Fibroblast of lung (primary cell): ENCODE results near the gene IPO11. TPM values are rescaled to one million over a fixed set of nuclear protein-coding genes. Genes with fewer than 3 reads are reported as not detected.

Experiments
- DNase-seq, 2 donors: peaks; one replicate each; pipeline versions ENCODE4 v3.0.0 to v3.0.0-alpha.2; 2010; ENCODE audit warnings: low read depth in 2 of 2
- H2AFZ ChIP-seq: 2 replicates; pipeline ENCODE4 v1.5.1; 2012; ENCODE audit warnings: low read length, control low read depth, inconsistent platforms
- H3K27ac ChIP-seq: 2 replicates; pipeline ENCODE4 v1.5.1; 2011; ENCODE audit warnings: low read length, control low read depth; ENCODE audit not compliant: insufficient read depth
- H3K27me3 ChIP-seq: 2 replicates; pipeline ENCODE4 v1.5.1; 2011; ENCODE audit warnings: mild to moderate bottlenecking, low read length; ENCODE audit not compliant: control insufficient read depth, insufficient read depth
- H3K36me3 ChIP-seq: 2 replicates; pipeline ENCODE4 v1.5.1; 2011; ENCODE audit warnings: low read length; ENCODE audit not compliant: control insufficient read depth, insufficient read depth
- H3K4me1 ChIP-seq: 2 replicates; pipeline ENCODE4 v1.5.1; 2011; ENCODE audit warnings: low read length; ENCODE audit not compliant: control insufficient read depth, insufficient read depth; ENCODE audit errors: extremely low read depth
- H3K4me2 ChIP-seq: 2 replicates; pipeline ENCODE4 v1.5.1; 2011; ENCODE audit warnings: low read length, control low read depth; ENCODE audit not compliant: insufficient read depth; ENCODE audit errors: extremely low read depth
- H3K4me3 ChIP-seq, 4 experiments: fragments of 200-600 bp in 1 of 4; sonication (generic) in 1 of 4; replicated peaks in 1 of 4; 2 replicates each; pipeline ENCODE4 v1.5.1; 2011 to 2016; ENCODE audit warnings: low read length in 4 of 4, low read depth in 3 of 4, mild to moderate bottlenecking in 3 of 4, control low read depth in 2 of 4, inconsistent platforms in 1 of 4, mixed read lengths in 1 of 4; ENCODE audit not compliant: insufficient read depth in 1 of 4; ENCODE audit errors: control extremely low read depth in 1 of 4
- H3K79me2 ChIP-seq: 2 replicates; pipeline ENCODE4 v1.5.1; 2012; ENCODE audit warnings: mild to moderate bottlenecking, low read length, inconsistent platforms; ENCODE audit not compliant: control insufficient read depth, insufficient read depth
- H3K9ac ChIP-seq: 2 replicates; pipeline ENCODE4 v1.5.1; 2011; ENCODE audit warnings: mild to moderate bottlenecking, low read length, control low read depth; ENCODE audit not compliant: insufficient read depth
- H3K9me3 ChIP-seq: 2 replicates; pipeline ENCODE4 v1.5.1; 2012; ENCODE audit warnings: low read depth, low read length; ENCODE audit not compliant: control insufficient read depth, insufficient read depth
- H4K20me1 ChIP-seq: 2 replicates; pipeline ENCODE4 v1.5.1; 2011; ENCODE audit warnings: low read length; ENCODE audit not compliant: control insufficient read depth, insufficient read depth; ENCODE audit errors: extremely low read depth
- EZH2 ChIP-seq: IDR thresholded peaks from 2 replicates; pipeline ENCODE4 v1.5.1; 2012; ENCODE audit warnings: low read length, control low read depth, mild to moderate bottlenecking; ENCODE audit errors: missing control alignments
- polyA plus RNA-seq, 2 donors: library from polyadenylated mRNA; depleted of rRNA in 1 of 2; stranded (reverse) in 1 of 2; unstranded in 1 of 2; fragments of >200 nt; gene quantifications; 2 replicates each; pipeline ENCODE4 v1.2.1, GENCODE V29; 2011 to 2012; ENCODE audit warnings: missing spikeins in 1 of 2
- total RNA-seq: library from RNA; depleted of rRNA; stranded (reverse); fragments of >200 nt; gene quantifications from 2 replicates; pipeline ENCODE4 v1.2.1, GENCODE V29; 2014
- TF ChIP-seq, protein P1 (sequence below), 2 donors: IDR thresholded peaks in 1 of 2; conservative IDR thresholded peaks in 1 of 2; 1 replicate in 1 of 2; 2 replicates in 1 of 2; pipeline ENCODE4 v1.5.1; 2011 to 2012; ENCODE audit warnings: low read length in 2 of 2, control low read depth in 1 of 2, inconsistent platforms in 1 of 2, low read depth in 1 of 2, mild to moderate bottlenecking in 1 of 2

Gene IPO11
- total and polyA plus RNA-seq, 2 donors (not counting 1 experiment from before 2014, with no cell fraction given): 19.9 to 28.2 TPM

DNA sequence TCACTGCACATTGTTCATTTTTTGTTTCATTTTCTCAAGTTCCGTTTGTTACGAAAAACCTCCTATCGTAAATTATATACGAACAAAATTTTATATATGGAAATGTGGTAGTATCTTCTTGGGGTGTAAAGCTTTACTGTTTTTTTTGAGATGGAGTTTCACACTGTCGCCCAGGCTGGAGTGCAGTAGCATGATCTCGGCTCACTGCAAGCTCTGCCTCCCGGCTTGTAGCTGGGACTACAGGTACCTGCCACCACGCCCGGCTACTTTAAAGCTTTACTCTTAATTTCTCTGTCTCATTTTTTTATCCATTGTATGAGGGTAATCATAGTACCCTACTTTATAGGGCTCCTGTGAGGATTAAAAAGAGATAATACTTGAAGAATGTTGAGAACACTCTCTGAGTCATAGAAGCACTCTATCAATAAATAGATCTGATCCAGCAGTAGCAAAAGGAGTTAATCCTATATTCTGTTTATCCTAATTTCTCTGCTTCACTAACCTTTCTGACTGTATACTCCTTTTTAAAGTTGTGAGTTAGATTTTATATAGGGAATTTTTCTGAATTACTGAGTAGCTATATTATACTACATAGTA lies 160.5 kb downstream of the IPO11 start:
- DNase-seq: no peak
- TF ChIP-seq, protein P1, sequence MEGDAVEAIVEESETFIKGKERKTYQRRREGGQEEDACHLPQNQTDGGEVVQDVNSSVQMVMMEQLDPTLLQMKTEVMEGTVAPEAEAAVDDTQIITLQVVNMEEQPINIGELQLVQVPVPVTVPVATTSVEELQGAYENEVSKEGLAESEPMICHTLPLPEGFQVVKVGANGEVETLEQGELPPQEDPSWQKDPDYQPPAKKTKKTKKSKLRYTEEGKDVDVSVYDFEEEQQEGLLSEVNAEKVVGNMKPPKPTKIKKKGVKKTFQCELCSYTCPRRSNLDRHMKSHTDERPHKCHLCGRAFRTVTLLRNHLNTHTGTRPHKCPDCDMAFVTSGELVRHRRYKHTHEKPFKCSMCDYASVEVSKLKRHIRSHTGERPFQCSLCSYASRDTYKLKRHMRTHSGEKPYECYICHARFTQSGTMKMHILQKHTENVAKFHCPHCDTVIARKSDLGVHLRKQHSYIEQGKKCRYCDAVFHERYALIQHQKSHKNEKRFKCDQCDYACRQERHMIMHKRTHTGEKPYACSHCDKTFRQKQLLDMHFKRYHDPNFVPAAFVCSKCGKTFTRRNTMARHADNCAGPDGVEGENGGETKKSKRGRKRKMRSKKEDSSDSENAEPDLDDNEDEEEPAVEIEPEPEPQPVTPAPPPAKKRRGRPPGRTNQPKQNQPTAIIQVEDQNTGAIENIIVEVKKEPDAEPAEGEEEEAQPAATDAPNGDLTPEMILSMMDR (conservative IDR thresholded peaks at IDR 0.05 in 1 of 2, IDR thresholded peaks at IDR 0.05 in 1 of 2; ENCODE audit: low read depth in 1 of 2, low read length in 2 of 2): no peak
- TF ChIP-seq EZH2: no peak
- Histone ChIP-seq H3K27ac (no peak overlapping the region), H3K4me2 (no peak overlapping the region), H3K9ac (no peak overlapping the region), H3K36me3 (no peaks in the 10 kb centered on the region), H3K4me3 (no peak overlapping the region), H4K20me1 (no peaks in the 10 kb centered on the region), H2AFZ (no peak overlapping the region), H3K79me2 (no peaks in the 10 kb centered on the region), H3K27me3 (no peaks in the 10 kb centered on the region), H3K9me3 (no peaks in the 10 kb centered on the region), H3K4me1 (no peaks in the 10 kb centered on the region)

DNA sequence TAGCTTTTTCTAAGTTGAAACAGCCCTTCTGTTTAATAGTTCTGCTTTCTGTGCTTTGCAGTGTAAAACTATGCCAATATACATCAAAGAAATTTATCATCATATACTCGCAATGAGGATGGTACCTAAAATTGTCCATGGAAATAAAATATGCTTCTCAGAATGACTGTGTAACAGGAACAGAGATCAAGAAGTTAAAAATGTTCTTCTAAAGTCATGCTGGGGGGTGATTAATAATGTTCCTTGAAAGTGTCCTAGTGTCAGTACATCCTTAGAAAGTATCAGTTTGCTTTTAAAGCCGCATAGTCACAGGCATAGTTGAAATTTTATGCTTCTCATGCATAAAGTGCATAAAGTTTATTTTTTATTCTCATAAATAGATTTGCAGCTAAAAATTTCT lies 162.0 kb downstream of the IPO11 start:
- H3K79me2 ChIP-seq: no peaks in the 10 kb centered on the region
- TF ChIP-seq, protein P1 (conservative IDR thresholded peaks at IDR 0.05 in 1 of 2, IDR thresholded peaks at IDR 0.05 in 1 of 2; ENCODE audit: low read depth in 1 of 2, low read length in 2 of 2): no peak
- no peak for TF ChIP-seq EZH2
- H3K36me3 ChIP-seq: no peaks in the 10 kb centered on the region
- H3K27me3 ChIP-seq: no peaks in the 10 kb centered on the region
- H3K4me3 ChIP-seq: no peak overlapping the region
- DNase-seq: no peak
- H2AFZ ChIP-seq: no peak overlapping the region
- no peaks in the 10 kb centered on the region for H3K9me3 ChIP-seq
- H3K27ac ChIP-seq: no peak overlapping the region
- H3K9ac ChIP-seq: no peak overlapping the region
- H4K20me1 ChIP-seq: no peaks in the 10 kb centered on the region
- H3K4me2 ChIP-seq: no peak overlapping the region
- no peaks in the 10 kb centered on the region for H3K4me1 ChIP-seq

DNA sequence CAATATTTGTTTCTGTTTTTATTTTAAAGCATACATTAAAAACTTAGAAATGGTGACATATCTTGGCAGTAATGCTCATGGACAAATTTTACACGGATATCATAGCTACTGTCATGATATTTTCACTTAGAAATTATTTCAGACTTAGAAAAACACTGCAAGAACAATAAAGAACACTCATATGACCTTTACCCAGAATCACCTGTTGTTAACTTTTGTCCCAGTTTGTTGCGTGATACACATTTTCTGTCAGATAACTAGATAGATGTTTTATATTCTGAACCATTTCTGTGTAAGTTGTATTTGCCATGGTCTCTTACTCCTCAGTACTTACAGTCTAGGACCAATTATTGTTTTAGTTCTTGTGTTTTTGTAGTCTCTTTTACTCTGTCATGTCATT lies 162.5 kb downstream of the IPO11 start:
- H3K4me1 ChIP-seq: no peaks in the 10 kb centered on the region
- TF ChIP-seq EZH2: no peak
- TF ChIP-seq, protein P1 (conservative IDR thresholded peaks at IDR 0.05 in 1 of 2, IDR thresholded peaks at IDR 0.05 in 1 of 2; ENCODE audit: low read depth in 1 of 2, low read length in 2 of 2): no peak
- H3K4me2 ChIP-seq: no peak overlapping the region
- no peaks in the 10 kb centered on the region for H3K27me3 ChIP-seq
- no peaks in the 10 kb centered on the region for H3K79me2 ChIP-seq
- H3K36me3 ChIP-seq: no peaks in the 10 kb centered on the region
- no peak overlapping the region for H3K4me3 ChIP-seq
- H3K9ac ChIP-seq: no peak overlapping the region
- no peaks in the 10 kb centered on the region for H3K9me3 ChIP-seq
- no peak for DNase-seq
- H3K27ac ChIP-seq: no peak overlapping the region
- H2AFZ ChIP-seq: no peak overlapping the region
- no peaks in the 10 kb centered on the region for H4K20me1 ChIP-seq
